Endometrial microvascular endothelial cells (primary cell): ENCODE data around the gene DNAJC18. TPM values are rescaled to one million over a fixed set of nuclear protein-coding genes. Genes with fewer than 3 reads are reported as not detected.
"Not testable (repeated sequence)": the region's sequence is repeated elsewhere in the genome, so short reads cannot be mapped to it uniquely, and the experiment has no call there.

Source experiments
- in situ Hi-C: cut with HindIII; loops from 2 replicates; pipeline ENCODE4 v1.10.0; 2017; ENCODE audit warnings: low sequenced_read_pairs, low pct_unique_long_range_greater_than_20kb; ENCODE audit errors: inconsistent ontology term
- total RNA-seq: library from RNA; depleted of rRNA; stranded (reverse); fragments of >200 nt; gene quantifications from one replicate; pipeline ENCODE4 v1.2.3, GENCODE V29; 2015; ENCODE audit errors: inconsistent ontology term

Gene DNAJC18
- total RNA-seq, 1 donor from 2014 or later: 10.1 TPM

DNA sequence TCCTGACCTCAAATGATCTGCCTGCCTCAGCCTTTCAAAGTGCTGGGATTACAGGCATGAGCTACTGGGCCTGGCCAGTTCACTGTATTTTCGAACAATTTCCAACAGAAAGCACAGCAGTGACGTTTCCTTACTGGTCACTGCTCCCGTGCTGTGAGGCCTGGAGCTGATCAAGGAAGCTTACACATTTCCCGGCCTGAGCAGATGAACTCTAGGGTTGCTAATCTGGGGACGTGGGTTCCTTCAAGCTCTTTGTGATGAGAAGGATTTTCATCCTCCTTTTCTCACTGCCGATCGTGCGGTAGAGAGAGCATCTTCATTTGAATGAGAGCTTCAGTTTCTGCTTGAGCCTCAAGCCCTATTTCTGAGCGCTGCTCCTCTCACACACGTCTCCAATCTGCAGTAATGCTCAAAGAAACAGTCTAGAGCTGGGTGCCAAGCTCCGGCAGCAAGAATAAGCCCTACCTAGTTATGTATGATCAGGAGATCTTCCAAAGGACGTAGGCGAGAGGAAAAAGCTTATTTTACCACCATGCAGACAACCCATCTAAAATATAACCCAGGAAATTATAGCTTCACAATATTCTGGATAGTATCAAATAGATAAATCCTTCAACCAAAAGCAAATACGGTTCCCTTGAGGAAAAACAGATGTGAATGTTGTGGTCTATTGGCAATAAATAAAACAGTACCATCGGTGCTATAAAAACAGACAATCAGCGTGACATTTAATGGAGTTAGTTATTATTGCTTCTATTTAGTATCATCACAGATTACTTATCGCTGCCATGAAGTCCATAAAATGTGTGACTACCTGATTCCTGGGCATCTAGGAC, 28.1 kb downstream of the DNAJC18 start:
- in situ Hi-C loops: loop anchor here (10.0 kb wide), 1 partner anchor 114 kb away; no protein-coding TSS in a partner anchor

DNA sequence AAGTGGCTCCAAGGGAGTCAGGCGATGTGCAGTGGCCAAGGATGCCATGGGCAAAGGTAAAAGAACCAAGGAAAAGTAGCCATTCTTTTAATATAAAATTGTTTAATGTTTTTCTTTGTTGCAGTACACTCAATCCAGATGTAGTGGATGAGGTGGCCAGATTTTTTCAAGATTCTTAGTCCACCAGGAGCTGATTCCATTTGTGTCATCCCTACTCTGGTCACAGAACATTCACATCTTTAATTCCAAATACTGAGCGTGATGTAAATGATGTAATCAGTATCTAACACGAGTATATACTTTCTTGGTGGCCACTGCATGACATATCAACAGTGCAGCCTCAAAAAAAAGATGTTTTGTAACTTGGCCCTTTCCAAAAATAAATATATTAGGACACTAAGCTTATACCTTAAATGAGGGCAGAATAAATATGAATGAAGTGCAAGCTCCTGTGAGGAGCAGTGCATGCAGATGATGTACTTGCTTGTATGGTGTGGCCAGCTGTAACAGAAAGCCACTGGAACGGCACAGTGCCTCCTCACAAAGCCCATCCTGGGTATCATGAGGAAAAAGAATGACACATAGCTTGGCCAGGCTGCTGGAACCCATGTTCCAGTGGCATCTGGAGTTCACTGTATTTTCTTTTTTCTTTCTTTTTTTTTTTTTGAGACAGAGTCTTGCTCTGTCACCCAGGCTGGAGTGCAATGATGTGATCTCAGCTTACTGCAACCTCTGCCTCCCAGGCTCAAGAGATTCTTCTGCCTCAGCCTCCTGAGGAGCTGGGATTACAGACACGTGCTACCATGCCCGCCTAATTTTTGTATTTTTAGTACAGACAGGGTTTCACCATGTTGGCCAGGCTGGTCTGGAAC, 29.0 kb downstream of the DNAJC18 start:
- in situ Hi-C loops: loop anchor here (10.0 kb wide), 1 partner anchor 114 kb away; no protein-coding TSS in a partner anchor

DNA sequence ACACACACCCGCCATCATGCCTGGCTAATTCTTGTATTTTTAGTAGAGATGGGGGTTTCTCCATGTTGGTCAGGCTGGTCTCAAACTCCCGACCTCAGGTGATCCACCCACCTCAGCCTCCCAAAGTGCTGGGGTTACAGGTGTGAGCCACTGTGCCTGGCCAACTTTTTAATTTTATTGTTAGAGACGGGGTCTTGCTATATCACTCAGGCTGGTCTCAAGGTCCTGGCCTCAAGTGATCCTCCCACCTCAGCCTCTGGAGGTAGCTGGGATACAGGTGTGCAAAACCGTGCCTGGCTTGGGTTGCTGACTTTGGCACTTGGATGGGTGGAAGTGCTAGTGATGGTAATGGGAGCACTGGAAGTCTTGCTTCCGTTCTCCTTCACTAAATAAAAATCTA, 30.2 kb downstream of the DNAJC18 start:
- in situ Hi-C loops: not testable (repeated sequence)

DNA sequence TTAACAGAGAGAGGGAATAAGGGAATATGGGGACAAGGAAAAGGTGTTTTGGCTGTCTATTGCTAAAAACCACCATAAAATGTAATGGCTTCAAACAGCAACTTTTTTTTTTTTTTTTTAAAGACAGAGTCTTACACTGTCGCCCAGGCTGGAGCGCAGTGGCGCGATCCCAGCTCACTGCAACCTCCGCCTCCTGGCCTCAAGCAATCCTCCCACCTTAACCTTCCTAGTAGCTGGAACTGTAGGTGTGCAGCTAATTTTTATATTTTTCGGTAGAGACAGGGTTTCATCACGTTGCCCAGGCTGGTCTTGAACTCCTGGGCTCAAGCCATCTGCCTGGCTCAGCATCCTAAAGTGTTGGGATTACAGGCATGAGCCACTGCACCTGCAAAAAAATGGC, 31.1 kb downstream of the DNAJC18 start:
- in situ Hi-C loops: no loop called here

DNA sequence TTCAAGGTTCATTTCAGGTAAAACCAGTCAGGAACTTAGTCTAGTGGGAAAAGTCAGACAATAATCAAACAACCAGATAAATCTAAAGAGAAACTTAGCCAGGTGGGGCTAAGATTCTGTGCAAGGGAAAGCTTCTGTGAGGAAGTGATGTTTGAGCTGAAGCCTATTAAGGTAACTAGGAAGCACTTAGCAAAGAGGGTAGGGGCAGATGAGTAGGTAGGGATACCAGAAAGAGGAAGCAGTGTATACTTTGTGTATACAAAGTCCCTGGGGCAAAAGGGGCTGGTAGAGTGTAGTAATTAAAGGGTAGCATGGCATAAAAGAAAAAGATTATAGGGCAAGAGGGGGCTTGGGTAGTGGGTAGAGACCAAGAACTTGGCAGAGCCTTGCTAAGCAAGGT, 31.8 kb downstream of the DNAJC18 start:
- in situ Hi-C loops: no loop called here

DNA sequence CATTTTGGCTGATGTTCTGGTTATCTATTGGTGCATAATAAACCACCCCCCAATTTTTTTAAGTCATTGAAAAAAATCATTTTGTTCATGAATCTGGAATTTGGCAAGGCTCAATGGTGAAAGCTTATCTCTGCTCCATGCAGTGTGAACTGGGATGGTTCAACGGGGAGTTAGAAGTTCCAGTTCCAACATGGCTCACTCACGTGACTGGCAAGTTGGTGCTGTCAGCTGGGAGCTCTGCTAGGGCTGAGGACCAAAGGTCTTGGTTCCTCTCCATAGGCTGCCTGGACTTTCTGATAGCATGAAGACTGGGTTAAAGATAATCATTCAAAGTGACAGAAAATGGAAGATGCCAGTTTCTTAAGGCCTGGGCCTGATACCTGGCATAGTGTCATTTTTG, 32.4 kb downstream of the DNAJC18 start:
- in situ Hi-C loops: no loop called here

DNA sequence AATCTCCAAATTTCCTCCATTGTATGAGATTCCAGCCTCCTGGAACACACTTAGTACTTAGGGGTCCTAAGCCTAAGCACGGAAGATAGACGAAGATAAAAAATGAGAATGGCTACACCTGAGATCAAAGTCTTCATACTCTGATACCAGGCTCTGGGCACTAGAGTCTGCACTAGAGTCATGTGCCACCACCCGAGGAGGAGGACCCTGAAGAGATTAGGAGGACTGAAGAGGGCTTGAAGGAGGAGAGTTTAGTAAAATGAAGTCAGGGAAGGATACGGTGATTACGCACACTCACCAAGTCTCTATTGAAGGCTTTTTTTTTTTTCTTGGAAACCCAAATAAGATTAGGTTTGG, 34.9 kb downstream of the DNAJC18 start:
- in situ Hi-C loops: no loop called here

DNA sequence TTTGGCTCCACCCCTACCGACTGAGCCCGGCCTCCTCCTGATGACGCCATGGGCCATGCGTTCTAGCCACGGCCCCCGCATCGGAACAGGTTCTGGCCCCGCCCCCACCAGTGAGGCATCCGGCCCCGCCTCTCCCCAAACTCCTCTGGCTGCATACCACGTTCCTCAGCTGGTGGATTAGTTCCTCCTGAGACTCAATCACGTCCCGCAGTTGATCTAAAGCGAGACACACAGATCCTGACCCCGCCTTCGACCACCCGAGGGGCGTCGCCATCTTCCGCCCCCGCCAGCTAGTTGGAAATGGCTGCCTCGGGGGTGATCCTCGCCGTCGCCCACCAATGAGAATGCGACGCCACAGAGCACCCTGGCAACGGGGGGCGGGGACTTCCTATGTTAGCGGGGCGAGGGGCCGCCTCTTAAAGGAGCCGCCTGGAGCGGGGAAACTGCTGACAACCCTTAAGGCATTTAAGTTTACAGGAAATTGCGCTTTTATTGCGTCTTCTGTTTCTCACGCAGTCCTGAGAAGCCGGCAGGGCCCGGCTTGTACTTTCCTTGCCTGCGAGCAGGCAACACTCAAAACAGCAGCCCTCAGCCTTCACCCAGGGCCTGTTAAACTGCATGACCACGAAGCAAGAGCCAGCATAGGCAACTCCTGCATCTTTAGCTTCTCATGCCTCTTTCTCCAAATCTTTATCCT, 35.4 kb downstream of the DNAJC18 start, which contains the start of gene SPATA24:
Gene SPATA24 (minus strand): TSS at position 303 of the 697 bp plus-strand sequence. CDS start 29 bp downstream, at position 274.
- in situ Hi-C loops: no loop called here

DNA sequence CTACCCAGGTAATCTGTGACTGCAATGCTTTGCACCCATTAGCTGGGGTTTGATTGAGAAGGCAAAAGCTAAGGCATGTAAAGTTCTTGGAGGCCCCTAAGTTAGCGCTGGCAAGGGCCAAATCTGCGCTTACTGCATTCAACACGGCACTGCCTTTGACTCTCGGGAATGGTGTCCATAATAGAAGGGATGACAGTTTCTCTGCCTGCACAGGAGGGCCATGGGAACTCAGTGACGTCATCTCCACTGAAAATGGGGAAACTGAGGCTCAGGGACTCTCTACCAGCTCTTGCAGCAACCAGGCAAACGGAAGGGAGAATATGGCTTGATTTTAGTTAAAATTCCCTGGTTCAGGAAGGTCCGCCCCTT, 35.9 kb downstream of the DNAJC18 start:
- in situ Hi-C loops: no loop called here

DNA sequence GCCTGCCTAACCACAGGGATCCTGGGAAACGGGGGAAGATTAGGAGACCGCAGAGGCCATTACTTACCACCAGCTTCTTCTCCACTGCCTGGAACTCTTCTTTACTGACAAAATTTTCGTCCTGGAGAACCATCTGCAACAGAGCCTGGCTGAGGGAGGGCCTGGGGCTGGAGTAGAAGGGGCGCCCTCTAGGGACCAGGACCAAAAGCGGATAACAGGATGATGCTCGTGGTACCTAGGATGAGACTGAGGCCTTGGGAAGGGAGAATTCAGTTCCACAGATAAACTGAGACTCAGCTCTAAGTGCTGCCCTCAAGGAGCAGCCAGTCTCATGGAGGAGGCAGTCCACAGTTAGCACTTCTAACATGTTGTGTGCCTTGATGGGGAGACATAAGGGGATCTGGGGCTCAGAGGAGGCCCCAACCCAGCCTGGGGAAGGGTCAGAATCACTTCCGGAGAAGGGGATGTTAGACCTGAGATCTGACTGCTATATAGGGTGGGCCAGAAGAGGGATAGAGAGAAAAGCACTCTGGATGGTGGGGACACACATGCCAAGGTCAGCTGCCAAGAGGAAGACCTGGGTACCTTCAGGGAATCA, 36.7 kb downstream of the DNAJC18 start:
- in situ Hi-C loops: no loop called here

DNA sequence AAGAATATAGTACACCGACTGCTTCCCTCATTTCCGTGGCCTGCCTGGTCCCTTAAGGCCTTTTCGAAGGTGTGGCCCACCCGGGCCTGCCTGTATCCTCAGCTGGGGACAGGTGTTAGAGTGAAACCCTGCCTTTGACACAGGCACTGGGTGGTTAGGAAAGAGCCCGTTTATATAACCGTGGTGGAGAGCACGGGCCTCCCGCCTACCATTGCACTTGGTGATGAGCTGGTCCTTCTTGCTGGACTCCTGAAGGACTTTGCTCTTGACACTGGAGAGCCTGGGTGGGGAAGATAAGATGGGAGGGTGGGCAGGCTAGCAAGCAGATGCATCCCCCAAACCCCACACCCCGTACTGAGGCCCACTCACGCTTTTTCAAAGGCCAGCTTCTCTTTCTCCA, 37.8 kb downstream of the DNAJC18 start:
- in situ Hi-C loops: no loop called here

DNA sequence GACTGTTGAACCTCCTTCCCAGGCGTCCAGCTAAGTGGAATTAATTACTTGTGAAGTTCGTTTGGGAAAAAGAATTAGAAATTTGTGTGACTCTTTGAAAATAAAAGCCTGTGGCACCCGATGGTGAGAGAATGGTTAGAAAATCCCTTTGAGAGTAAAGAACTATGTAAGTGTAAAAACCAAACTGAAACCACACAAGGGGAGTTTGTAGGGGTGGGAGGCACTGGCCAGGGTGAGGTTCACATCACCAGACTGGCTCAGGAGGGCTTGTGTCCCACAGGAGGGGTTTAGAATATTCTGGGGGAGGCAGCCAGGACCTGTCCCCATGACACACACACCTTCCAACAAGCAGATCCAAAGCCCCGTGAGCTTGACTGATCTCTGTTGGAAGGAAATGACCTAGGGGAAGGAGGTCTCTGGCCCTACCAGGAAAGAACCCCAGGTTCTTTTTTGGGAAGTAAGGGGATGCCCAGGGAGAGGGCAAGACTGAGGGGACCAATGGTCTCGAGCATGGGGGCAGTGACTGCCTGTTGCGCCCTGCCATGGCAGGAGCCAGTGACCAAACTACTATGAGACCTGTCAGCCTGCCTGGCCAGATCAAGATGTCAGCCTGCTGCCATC, 39.7 kb downstream of the DNAJC18 start:
- in situ Hi-C loops: no loop called here

DNA sequence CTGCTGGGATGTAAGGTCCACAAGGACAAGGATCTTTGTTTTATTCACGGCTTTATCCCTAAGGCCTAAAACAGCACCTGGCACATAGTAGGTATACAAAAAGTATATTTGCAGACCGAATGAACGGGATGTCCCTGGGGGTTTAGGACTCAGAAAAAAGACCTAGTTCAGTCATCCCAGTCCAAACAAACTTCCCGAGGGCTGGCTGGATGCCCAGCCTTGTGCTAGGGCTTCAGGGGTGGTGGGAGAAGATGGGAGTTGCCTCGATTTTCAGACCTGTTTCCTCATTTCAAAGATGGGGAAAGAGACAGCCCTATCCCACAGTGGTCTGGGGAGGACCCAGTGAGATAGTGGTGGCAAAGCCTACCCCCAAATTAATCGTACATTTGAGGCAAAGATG, 41.4 kb downstream of the DNAJC18 start:
- in situ Hi-C loops: no loop called here

DNA sequence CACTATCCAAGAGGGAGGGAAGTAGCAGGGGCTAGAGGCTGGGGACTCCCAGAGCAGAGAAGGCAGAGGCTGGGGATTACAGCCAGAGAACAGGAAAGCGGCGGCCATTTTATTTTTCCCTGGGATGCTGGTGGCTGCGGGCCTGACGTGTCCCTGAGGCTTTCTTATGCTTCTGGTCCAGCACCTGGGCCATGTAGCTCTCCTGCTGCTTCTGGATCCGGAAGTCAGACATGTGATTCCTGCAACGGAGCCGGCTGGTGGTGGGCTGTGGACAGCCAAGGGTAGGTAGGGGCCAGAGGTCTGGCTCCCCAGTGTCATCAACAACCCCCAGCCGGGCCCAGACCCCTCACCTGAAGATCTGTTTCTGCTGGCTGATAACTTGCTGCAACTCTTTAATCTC, 42.6 kb downstream of the DNAJC18 start:
- in situ Hi-C loops: no loop called here

DNA sequence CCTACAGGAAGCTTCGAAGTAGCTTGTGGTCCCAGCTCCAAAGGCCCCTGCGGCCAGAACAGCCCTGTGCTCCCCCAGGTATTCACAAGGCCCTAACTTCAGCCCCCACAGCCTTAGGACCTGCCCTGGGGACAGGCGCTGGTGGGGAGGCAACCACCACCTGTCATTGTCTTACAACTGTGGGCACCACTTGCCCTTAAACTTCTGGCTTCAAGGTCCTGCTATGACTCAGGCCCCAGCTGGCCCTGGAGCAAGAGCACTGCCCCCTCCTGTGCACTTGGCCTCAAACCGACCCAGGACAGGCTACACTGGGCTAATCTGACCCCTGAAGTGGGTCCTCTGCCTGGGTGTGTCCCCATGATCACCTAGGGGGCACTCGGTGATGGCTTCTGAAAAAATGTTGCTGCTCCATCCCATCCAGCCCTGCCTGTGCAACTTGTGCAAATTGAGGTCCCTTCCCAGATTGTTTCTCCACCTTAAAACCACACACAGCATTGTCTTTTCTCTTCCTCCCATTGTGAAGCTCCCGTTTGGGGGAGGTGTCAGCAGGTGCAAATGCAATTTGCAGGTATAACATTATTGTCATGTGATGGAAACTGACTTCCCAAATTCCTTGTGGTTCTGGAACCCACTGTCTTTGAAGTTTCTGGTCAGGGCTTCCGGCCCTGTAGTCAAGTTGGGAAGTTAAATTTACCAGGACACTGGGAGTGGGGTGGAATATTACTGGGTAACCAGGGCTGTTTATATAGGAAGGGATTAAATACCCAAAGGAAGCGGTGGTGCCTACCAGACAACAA, 43.3 kb downstream of the DNAJC18 start:
- in situ Hi-C loops: no loop called here

DNA sequence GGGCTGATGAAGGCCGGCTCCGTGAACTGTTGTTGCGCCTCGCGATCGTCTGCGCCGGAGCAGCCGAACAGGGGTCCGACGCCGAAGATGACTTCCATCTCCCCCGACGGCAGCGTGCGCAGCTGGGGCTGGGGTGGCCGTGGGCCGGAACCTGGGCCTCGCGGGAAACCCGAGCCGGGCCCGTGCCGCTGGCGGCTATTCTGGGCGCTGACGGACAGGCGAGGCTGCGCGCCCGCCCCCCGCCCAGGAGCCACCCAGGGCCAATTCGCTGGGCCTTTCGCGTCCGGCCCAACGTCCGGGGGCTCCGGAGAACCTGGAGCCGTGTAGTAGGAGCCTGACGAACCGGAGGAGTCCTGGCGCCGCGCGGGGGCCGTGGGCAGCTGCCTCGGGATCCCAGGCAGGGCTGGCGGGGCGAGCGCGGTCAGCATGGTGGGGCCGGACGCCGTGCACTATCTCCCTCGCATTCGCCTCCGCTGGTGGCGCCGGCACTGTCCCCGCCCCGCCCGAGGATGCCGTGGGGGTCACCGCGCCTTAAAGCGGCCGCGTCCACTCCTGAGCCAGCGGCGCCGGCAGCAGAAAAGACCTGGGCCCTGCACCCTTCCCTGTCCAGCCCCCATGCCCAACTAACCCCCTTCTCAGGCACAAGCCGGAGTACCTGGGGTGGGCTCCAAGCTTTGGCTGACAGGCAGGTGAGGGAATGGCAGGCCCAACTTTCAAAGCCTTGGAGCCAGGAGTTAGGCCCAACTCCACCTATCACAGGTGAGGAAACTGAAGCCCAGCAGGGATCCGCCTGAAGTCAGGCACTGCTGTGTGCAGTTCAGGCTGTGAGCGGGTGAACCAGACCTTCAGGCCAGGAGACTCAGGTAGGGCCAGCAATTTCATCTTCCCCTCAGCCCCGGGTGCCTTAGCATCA, 44.4 kb downstream of the DNAJC18 start, which contains the start of gene PROB1:
Gene PROB1 (minus strand): TSS at position 451 of the 913 bp plus-strand sequence. CDS start 23 bp downstream, at position 428.
- in situ Hi-C loops: no loop called here
